HG03469 (cell line): ENCODE data around the gene GARIN5B.

Source experiments
- ATAC-seq: cut with Tn5 transposase; IDR thresholded peaks from one replicate; pipeline ENCODE4 v1.9.1; 2021; ENCODE audit warnings: mild to moderate bottlenecking, moderate library complexity, moderate number of reproducible peaks; ENCODE audit not compliant: unreplicated experiment

Gene GARIN5B

GRCh38 chr19:55389386-55390317 is 26.6 kb upstream of the GARIN5B start:
- no peak for ATAC-seq

GRCh38 chr19:55387736-55388497 is 24.9 kb upstream of the GARIN5B start:
- no peak for ATAC-seq

GRCh38 chr19:55386493-55386971 is 23.5 kb upstream of the GARIN5B start:
- ATAC-seq, result no peak

GRCh38 chr19:55385724-55386492 is 22.8 kb upstream of the GARIN5B start, which contains the start of gene RPL28:
Gene RPL28 (plus strand): TSS chr19:55385932. CDS start chr19:55386358, 426 bp downstream.
- ATAC-seq, result peak; percentile 53

GRCh38 chr19:55384920-55385723 is 22.1 kb upstream of the GARIN5B start:
- ATAC-seq, result peak; percentile 35

GRCh38 chr19:55384131-55384919 is 21.3 kb upstream of the GARIN5B start, which contains the start of gene TMEM238:
Gene TMEM238 (minus strand): TSS chr19:55384292. CDS start chr19:55384259, 33 bp downstream.
- ATAC-seq, result no peak

GRCh38 chr19:55383279-55384130 is 20.4 kb upstream of the GARIN5B start:
- no peak for ATAC-seq

- ATAC-seq, result no peak
Measured at GRCh38 chr19:55382522-55383054, 19.5 kb upstream of the GARIN5B start.

- no peak for ATAC-seq
Measured at GRCh38 chr19:55382013-55382412, 19.0 kb upstream of the GARIN5B start.

GRCh38 chr19:55379174-55379573 is 16.1 kb upstream of the GARIN5B start:
- no peak for ATAC-seq

GRCh38 chr19:55377356-55378131 is 14.5 kb upstream of the GARIN5B start:
- ATAC-seq, result no peak

- no peak for ATAC-seq
Measured at GRCh38 chr19:55376241-55376933, 13.3 kb upstream of the GARIN5B start, which contains the start of gene TMEM190. Gene TMEM190 (plus strand): TSS chr19:55376826. CDS start chr19:55376854, 28 bp downstream.

GRCh38 chr19:55373993-55374757 is 11.1 kb upstream of the GARIN5B start:
- ATAC-seq, result no peak

GRCh38 chr19:55373306-55373992 is 10.4 kb upstream of the GARIN5B start:
- no peak for ATAC-seq
